ENCODE data around the gene TPMT.

TPMT gene

DNA sequence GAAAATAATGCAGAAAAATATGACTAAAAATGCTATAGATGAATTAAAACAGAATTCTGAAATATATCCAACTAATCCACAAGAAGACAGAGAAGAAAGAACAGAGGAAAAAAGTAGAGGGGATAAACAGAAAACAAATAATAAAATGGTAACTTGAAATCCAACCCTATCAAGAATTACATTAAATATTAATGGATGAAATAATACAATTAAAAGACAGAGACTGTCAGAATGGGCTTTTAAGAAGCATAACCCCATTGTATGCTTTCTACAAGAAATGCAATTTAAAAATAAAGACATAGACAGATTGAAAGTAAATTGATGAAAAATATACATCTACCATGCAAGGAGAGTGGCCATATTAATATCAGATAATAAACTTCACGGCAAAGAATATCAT, 47.8 kb downstream of the TPMT start:
- FAIRE-seq, result no peak

- no peak for FAIRE-seq
These were observed 51.9 kb downstream of the TPMT start for GRCh38 chr6:18102783-18103509.

- FAIRE-seq, result no peak
These were observed 53.0 kb downstream of the TPMT start for GRCh38 chr6:18101873-18102272.

- FAIRE-seq, result no peak
These were observed 53.6 kb downstream of the TPMT start for GRCh38 chr6:18101271-18101670.

DNA sequence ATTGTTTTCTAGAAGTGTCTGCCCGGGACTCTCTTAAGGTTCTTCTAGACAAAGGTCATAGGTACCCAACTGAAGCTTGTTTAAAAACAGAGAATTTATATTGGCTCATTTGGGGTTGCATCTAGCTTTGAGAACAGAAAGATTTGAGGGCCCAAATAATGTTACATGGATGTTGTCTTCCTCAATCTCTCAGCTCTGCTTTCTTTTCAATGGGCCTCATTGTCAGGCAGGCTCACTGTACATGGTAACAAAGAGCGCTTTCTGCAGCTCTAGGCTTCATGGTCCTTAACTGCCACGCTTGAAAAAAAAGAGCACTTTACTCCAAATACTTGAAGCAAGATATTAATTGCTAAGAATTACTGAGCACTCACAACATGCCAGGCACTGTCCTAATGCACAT, 54.6 kb downstream of the TPMT start:
- FAIRE-seq, result no peak

- no peak for FAIRE-seq
These were observed 55.4 kb downstream of the TPMT start for GRCh38 chr6:18099511-18099910.

GRCh38 chr6:18096423-18096822, 58.5 kb downstream of the TPMT start:
- no peak for FAIRE-seq

GRCh38 chr6:18091382-18091781, 63.5 kb downstream of the TPMT start:
- no peak for FAIRE-seq

DNA sequence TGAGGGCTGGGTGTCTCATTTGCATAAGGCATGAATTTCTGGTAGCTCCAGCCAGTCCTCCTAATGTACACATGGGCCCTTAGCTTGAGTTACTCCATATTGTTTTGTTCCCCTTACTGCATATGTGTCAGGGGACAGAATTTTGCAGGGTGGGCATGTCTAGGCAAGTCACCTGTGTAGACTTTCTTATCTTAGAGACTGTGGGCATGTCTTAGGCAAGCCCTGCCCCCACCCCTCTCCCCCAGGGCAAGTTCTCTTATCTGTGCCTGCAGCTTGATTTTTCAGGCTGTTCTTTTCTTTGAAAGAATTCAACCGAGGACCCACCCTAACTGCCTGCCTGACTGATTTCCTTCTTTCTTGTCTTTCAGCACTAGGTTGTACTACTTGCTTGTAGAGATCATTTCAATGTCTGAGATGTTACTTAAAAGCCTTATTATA, 64.5 kb downstream of the TPMT start:
- no peak for FAIRE-seq

GRCh38 chr6:18088419-18089296, 66.2 kb downstream of the TPMT start:
- no peak for FAIRE-seq

GRCh38 chr6:18087396-18088165, 67.3 kb downstream of the TPMT start:
- FAIRE-seq, result no peak

DNA sequence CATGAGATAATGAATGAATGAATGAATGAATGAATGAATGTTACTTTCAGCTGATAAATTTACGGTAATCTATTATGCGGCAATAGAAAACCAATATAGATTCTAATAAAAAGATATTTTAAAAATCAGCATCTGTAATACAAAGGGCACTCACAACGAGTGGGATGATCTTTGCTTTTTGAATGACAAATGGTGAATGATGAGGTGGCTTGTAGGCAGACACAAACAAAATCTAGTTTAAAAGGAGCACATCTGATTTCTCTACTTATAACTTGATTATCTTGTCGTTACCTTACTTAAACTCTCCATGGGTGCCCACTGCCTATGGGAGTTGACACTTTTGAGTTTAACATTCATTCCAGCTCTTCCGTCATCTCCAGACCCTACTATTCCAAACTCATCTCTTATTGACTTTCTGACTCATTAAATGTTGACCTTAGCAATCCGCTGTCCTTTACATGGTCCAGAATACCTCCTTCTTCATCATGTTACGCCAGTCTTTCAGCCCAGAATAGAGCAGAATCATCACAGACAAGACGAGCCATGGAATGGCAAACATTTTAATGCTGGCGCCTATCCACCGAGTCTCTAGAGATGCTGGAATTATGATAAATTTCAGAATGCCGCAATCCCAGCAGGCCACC, 73.7 kb downstream of the TPMT start:
- FAIRE-seq, result no peak

DNA sequence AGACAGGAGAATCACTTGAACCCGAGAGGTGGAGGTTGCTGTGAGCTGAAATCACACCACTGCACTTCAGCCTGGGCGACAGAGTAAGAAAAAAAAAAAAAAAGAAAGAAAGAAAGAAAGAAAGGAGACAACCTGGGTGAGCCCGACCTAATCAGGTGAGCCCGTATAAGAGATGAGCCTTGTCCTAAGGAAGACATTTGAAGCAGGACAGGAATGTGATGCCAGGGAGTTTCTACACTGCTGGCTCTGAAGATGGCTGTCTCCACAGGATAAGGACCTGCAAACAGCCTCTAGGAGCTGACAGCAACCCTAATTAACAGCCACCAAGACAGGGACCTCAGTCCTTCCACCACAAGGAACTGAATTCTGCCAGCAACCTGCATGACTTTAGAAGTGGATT, 74.3 kb downstream of the TPMT start:
- no peak for FAIRE-seq

DNA sequence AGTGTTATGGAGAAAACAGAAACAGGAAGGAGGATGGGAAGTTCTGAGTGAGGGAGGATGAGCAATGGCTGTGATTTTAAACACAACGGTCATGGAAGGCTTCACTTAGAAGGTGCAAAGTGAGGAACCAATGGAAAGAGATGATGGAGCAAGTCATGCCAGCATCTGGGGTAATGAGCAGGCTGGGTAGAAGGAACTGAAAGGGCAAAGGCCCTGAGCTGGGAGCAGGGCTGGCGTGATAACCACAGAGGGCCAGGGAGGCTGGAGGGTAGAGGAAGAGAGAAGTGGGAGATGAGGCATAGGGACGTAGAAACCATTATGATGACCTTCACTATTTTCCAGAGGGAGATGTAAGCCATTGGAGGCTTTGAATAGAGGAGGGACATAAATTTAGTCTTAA, 76.0 kb downstream of the TPMT start:
- FAIRE-seq, result no peak
